ENCODE results near the gene ZNF205.
A peak's percentile ranks its signal among the peaks of the same experiment; 100 is the strongest.

ZNF205 gene

GRCh38 chr16:3101841-3102470, 10.4 kb upstream of the ZNF205 start:
- DNase-seq (ENCODE audit: low spot score), result peak; percentile 38

GRCh38 chr16:3106205-3106928, 6.0 kb upstream of the ZNF205 start:
- peak; percentile 88 for DNase-seq (ENCODE audit: low spot score)

DNA sequence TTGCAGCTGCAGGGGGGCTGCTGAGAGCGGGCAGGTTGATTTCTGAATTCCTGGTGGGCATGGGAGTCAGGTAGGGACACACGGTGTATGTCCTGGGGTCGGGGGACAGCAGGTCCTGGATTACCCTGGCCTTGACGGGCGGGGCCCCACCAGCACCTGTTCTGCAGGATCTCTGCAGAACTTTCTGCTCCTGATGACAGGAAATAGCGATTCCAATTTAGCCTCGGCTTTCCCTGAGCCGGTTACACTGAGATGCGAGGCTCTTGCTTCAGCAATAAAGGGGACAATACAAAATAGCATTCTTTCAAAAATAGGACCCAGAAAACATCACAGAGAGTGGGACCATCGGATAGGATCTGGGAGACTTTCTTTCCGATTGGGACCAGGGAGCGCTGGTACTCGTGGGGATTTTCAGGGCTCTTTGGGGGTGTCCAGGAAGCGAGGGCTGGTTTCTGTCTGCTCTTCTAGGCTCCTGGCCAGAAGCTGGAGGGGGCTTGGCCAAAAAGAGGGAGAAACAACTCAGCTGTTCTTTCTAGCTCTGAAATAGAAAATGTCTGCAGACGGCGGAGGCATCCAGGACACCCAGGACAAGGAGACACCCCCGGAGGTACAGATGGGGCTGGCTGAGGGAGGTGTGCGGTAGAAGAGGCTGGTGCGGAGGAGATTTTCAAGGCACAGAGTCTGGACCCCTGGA, 642 bp downstream of the ZNF205 start:
- no peak for DNase-seq (ENCODE audit: low spot score)

DNA sequence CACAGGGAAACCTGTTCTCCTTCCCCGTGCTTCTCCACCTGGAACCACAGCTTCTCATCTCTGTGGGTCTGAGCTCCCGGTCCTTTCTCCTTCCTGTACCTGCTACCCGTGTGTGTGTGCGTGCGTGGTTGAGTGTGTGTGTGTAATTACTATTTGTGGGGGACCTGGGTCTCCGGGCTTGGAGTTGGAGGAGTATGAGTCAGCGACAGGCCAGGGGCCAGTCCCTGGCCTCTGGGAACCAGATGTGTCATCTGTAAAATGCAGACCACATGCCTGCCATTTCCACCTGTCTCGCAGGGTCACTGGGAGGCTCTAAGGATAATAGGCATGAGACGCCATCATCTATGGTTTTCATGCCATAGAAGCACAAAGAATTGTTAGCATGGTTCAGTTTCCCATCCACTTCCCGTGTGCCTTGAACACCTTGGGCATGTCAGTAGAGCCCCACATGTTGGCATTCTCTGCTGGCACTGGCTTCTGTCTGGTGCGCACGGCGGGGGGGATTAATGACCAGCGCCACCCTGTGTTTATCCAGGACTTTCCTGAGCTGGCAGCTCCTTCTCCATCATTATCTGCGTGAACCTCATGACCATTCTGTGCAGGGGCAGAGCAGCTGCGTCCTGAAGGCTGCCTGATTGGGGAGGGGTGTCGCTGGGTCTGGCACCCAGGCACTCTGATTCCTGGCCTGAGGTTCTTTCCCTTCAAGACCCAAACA, 1.5 kb downstream of the ZNF205 start:
- DNase-seq (ENCODE audit: low spot score), result no peak

DNA sequence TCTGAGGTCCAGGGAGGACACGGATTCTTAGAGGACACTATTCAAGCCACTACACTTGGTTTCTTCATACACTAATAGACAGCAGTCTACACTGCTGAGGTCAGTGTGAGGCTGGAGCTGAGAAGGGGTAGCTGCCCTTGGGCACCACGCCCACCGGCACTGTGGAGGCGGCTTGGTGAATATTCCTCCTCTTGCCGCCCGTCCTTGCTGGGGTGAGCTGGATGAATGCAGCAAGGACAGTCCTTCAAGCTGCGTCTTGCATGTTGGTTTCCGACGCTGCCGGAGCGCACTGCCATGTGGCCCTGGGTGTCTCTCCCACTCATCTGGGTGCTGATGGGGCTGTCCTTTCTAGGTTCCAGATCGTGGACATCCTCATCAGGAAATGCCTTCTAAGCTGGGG, 2.6 kb downstream of the ZNF205 start:
- no peak for DNase-seq (ENCODE audit: low spot score)

DNA sequence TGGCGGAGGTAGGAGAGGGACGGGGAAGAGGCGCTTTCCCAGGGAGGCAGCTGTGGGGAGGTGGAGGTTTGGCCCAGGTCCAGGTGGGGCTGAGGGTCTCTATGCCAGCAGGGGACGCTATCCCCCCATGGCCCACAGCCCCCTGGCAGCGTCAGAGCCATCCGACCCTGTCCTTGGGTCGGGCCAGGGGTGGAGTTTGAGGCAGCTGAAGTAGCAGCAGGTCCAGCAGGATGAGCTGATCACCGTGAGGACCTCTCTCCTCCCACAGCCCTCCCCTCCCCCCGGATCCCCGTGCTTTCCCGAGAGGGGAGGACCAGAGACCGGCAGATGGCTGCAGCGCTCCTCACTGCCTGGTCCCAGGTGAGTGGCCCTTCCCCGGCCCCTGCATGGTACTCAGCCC, 3.2 kb downstream of the ZNF205 start:
- DNase-seq (ENCODE audit: low spot score), result no peak

DNA sequence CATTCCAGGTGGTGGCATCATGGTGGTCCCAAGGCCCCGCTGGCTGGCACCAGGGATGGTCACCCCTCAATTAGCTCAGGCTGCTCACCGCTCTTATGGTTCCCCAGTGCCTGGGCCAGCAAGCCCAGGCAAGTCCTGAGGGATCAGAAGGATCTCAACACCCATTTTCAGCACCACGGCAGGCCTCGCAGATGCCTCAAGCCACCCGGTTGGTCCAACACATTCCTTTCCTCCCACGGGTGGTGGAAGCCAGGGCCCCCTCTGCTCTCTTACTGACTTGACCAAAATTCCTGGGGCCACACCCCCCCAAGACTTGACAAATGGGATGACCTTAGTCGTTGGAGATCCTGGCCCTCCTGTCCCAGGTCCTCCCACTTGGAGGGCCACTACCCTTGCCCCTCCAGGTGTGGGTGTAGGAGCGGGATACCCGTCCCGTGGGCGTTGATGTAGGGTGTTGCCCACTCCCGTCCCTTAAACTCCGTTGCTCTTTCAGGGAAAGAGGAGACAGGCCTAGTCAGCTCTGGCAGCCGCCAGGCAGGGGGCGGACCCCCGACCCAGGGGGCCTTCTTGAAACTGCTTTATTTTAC, 5.9 kb downstream of the ZNF205 start:
- no peak for DNase-seq (ENCODE audit: low spot score)

GRCh38 chr16:3118846-3119245, 6.5 kb downstream of the ZNF205 start:
- DNase-seq (ENCODE audit: low spot score), result no peak

GRCh38 chr16:3119286-3119685, 6.9 kb downstream of the ZNF205 start:
- no peak for DNase-seq (ENCODE audit: low spot score)

DNA sequence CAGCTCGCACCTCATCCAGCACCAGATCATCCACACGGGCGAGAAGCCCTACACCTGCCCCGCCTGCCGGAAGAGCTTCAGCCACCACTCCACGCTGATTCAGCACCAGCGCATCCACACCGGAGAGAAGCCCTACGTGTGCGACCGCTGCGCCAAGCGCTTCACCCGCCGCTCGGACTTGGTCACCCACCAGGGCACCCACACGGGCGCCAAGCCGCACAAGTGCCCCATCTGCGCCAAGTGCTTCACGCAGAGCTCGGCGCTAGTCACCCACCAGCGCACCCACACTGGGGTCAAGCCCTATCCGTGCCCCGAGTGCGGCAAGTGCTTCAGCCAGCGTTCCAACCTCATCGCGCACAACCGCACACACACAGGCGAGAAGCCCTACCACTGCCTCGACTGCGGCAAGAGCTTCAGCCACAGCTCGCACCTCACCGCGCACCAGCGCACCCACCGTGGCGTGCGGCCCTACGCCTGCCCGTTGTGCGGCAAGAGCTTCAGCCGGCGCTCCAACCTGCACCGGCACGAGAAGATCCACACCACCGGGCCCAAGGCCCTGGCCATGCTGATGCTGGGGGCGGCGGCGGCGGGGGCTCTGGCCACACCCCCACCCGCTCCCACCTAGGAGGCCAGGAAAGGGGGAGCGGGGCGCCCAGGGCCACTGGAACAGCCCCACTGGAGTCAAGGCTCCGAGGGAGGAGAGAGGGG, 7.5 kb downstream of the ZNF205 start:
- no peak for DNase-seq (ENCODE audit: low spot score)

DNA sequence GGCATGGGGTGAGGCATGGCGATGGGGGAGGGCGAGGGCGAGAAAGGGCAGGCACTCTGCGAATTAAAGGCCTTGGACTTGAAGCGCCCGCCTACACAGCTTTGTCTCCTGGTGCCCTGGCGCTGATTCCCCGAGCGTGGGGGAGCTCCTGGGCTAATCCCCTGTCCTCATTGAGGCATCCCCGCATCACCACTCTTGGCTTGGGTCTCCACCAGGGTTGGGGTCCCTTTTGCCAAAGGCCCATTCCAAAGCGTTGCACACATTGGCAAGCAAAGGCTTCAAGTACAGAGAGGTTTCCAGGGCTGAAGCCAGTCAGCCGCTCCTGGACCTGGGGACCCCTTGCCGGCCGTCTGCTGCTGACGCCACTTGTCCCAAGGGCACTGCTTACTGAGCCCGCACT, 8.0 kb downstream of the ZNF205 start:
- DNase-seq (ENCODE audit: low spot score), result no peak

- DNase-seq (ENCODE audit: low spot score), result no peak
Measured at GRCh38 chr16:3121851-3122467, 9.6 kb downstream of the ZNF205 start.

GRCh38 chr16:3122926-3123570, 10.7 kb downstream of the ZNF205 start:
- no peak for DNase-seq (ENCODE audit: low spot score)

DNA sequence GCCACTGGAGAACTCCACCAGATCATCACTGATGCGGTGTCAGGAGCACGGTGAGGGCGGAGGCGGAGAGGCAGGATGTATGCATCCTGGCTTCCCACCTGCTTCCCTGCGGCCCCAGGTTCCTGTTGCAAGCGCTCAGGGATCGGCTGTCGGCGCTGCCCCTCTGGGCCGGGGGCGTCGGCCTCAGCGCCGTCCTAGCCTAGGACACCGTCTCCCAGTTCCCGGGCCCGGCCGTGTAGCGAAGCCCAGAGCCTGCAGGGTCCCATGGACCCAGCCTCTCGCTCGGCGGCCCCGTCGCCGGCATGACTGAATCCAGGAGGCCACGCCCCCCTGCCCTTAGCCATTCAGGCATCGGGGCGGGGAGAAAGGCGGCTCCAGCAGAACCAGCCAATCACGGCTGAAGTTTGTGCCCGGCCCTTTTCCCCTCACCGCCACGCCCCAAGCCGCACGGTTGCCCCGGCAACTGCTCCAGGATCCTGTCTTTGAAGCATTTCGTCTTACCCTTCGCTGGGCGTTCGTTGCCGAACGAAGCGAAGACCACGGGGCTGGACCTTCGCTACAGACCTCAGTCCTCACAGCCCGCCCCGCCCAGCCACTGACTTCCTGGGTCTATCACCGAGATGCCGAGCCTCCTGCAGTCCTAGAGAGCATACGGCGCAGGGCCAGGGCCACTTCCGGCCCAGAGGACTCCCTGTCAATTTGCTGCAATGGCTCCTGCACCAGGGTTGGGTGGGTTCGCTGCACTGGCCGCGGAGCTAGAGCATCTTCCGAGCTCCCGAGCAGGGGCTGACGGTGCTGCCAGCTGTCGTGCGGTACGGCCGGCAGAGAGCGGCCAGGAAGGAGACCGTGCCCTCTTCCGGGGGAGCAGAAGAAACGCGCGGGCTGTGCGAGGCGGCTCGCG, 11.8 kb downstream of the ZNF205 start:
- DNase-seq (ENCODE audit: low spot score), result peak; percentile 95

DNA sequence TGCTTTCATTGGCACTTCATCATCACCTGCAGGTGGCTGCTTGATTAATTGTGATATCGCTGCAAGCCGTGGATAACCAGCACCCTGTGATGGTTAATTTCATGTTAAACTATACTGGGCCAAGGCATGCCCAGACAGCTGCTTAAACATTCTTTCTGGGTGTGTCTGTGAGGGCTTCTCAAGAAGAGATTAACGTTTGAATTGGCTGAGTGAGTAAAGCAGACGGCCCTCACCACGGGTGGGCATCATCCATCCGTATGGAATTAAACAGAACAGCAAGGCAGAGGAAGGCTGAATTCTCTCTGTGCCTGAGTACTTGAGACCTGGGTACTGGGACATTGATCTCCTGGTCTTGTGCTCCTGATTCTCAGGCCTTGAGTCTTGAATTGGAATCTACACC, 15.4 kb downstream of the ZNF205 start:
- DNase-seq (ENCODE audit: low spot score), result no peak

- DNase-seq (ENCODE audit: low spot score), result peak; percentile 91
Measured at GRCh38 chr16:3129137-3130131, 17.0 kb downstream of the ZNF205 start.

GRCh38 chr16:3131755-3132377, 19.5 kb downstream of the ZNF205 start:
- DNase-seq (ENCODE audit: low spot score), result no peak

- DNase-seq (ENCODE audit: low spot score), result no peak
Measured at GRCh38 chr16:3133844-3134243, 21.5 kb downstream of the ZNF205 start.
